Ishikawa (cell line): Measurements from ENCODE around the gene ARHGAP32.

Experiments used
- CEBPB ChIP-seq: IDR thresholded peaks from 2 replicates; pipeline ENCODE4 v1.6.1; 2012
- CREB1 ChIP-seq: IDR thresholded peaks from 2 replicates; pipeline ENCODE4 v1.6.1; 2012; ENCODE audit warnings: low read depth
- EGR1 ChIP-seq: IDR thresholded peaks from 2 replicates; pipeline ENCODE4 v1.6.1; 2012
- EP300 ChIP-seq: IDR thresholded peaks from 2 replicates; pipeline ENCODE4 v1.6.1; 2012; ENCODE audit warnings: borderline replicate concordance
- FOXM1 ChIP-seq: IDR thresholded peaks from 2 replicates; pipeline ENCODE4 v1.6.1; 2012; ENCODE audit warnings: low read depth, borderline replicate concordance
- NFIC ChIP-seq: IDR thresholded peaks from 2 replicates; pipeline ENCODE4 v1.6.1; 2012
- RAD21 ChIP-seq: IDR thresholded peaks from 2 replicates; pipeline ENCODE4 v1.6.1; 2012; ENCODE audit warnings: low read depth
- TAF1 ChIP-seq: IDR thresholded peaks from 2 replicates; pipeline ENCODE4 v1.6.1; 2012; ENCODE audit warnings: low read depth, mild to moderate bottlenecking
- TCF12 ChIP-seq: IDR thresholded peaks from 2 replicates; pipeline ENCODE4 v1.6.1; 2012; ENCODE audit warnings: low read depth
- TEAD4 ChIP-seq: IDR thresholded peaks from 2 replicates; pipeline ENCODE4 v1.6.1; 2012
- YY1 ChIP-seq: IDR thresholded peaks from 2 replicates; pipeline ENCODE4 v1.6.1; 2012; ENCODE audit warnings: low read depth
- ZBTB7A ChIP-seq: IDR thresholded peaks from 2 replicates; pipeline ENCODE4 v1.6.1; 2012; ENCODE audit warnings: low read depth
- TF ChIP-seq, protein P1 (sequence below): IDR thresholded peaks from 2 replicates; pipeline ENCODE4 v1.6.1; 2012
- TF ChIP-seq, protein P2 (sequence below): IDR thresholded peaks from 2 replicates; pipeline ENCODE4 v1.6.1; 2012
- TF ChIP-seq, protein P3 (sequence below): IDR thresholded peaks from 2 replicates; pipeline ENCODE4 v1.6.1; 2012; ENCODE audit warnings: low read depth, mild to moderate bottlenecking

ARHGAP32 gene

DNA sequence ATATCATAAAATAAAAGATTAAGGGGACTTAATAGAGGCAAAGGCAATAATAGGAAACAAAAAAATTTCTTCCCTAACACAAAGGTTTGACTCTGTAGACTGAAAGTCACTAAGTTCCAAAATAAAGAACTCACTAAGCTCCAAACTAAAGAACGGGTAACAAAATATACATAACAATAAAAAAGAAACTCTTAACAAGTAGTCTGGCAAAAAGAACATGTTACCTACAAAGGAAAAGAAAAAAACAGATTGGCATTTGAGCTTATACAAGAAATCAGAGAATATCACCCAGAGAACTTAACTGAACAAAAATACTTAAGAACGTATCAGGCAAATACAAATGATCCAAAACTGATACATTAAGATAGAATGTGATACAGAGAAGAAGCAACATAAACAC, 7.5 kb downstream of the ARHGAP32 start:
- TF ChIP-seq EP300 (no peak), ZBTB7A (no peak), YY1 (no peak), TAF1 (no peak), NFIC (no peak)
- TF ChIP-seq, protein P1, sequence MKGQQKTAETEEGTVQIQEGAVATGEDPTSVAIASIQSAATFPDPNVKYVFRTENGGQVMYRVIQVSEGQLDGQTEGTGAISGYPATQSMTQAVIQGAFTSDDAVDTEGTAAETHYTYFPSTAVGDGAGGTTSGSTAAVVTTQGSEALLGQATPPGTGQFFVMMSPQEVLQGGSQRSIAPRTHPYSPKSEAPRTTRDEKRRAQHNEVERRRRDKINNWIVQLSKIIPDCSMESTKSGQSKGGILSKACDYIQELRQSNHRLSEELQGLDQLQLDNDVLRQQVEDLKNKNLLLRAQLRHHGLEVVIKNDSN: no peak

DNA sequence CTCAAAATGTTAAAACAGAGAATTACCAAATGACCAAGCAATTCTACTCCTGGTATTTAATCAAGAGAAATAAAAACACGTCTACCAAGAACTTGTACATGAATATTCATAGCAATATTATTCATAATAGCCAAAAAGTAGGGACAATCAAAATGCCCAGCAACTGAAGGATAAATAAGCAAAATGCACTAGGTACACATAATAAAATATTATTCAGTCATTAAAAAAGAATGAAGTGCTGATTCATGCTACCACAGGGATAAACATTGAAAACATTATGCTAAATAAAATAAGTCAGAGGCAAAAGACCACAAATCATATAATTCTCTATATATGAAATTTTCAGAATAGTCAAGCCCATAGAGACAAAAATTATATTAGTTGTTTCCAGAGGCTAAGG, 24.8 kb downstream of the ARHGAP32 start:
- TF ChIP-seq, protein P2, sequence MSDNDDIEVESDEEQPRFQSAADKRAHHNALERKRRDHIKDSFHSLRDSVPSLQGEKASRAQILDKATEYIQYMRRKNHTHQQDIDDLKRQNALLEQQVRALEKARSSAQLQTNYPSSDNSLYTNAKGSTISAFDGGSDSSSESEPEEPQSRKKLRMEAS: no peak
- TF ChIP-seq NFIC (no peak), FOXM1 (no peak), EGR1 (no peak), ZBTB7A (no peak), TAF1 (no peak), TEAD4 (no peak)
- TF ChIP-seq, protein P1: no peak

DNA sequence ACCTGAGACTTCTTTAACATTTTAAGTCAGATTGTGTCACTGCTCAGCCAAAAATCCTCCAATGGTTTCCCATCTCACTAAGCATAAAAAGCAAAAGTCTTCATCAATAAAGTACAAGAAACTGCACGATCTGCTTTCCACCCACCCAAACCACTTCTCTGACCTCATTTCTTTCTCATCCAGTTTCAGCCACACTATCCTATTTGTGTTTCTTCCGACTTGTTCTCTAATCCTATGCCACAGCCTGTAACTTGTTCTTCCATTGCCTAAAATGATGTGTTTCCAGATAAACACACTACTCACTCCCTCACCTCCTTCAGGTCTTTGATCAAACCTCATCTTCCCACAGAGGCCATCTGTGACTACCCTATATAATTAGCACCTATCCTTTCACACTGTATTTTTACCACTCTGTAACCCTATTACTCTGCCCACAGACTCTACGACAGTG, 28.4 kb downstream of the ARHGAP32 start:
- TF ChIP-seq TEAD4 (no peak), CEBPB (no peak), NFIC (no peak), ZBTB7A (no peak), CREB1 (no peak), RAD21 (no peak), EGR1 (no peak), FOXM1 (no peak), YY1 (no peak), TCF12 (no peak), TAF1 (no peak), EP300 (no peak)
- TF ChIP-seq, protein P2: no peak
- TF ChIP-seq, protein P3, sequence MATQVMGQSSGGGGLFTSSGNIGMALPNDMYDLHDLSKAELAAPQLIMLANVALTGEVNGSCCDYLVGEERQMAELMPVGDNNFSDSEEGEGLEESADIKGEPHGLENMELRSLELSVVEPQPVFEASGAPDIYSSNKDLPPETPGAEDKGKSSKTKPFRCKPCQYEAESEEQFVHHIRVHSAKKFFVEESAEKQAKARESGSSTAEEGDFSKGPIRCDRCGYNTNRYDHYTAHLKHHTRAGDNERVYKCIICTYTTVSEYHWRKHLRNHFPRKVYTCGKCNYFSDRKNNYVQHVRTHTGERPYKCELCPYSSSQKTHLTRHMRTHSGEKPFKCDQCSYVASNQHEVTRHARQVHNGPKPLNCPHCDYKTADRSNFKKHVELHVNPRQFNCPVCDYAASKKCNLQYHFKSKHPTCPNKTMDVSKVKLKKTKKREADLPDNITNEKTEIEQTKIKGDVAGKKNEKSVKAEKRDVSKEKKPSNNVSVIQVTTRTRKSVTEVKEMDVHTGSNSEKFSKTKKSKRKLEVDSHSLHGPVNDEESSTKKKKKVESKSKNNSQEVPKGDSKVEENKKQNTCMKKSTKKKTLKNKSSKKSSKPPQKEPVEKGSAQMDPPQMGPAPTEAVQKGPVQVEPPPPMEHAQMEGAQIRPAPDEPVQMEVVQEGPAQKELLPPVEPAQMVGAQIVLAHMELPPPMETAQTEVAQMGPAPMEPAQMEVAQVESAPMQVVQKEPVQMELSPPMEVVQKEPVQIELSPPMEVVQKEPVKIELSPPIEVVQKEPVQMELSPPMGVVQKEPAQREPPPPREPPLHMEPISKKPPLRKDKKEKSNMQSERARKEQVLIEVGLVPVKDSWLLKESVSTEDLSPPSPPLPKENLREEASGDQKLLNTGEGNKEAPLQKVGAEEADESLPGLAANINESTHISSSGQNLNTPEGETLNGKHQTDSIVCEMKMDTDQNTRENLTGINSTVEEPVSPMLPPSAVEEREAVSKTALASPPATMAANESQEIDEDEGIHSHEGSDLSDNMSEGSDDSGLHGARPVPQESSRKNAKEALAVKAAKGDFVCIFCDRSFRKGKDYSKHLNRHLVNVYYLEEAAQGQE: no peak
- TF ChIP-seq, protein P1: no peak

GRCh38 chr11:129155745-129156144, 36.4 kb downstream of the ARHGAP32 start:
- TF ChIP-seq NFIC (no peak), EP300 (no peak), CREB1 (no peak), TCF12 (no peak), TEAD4 (no peak), ZBTB7A (no peak), EGR1 (no peak), RAD21 (no peak), YY1 (no peak), TAF1 (no peak), CEBPB (no peak), FOXM1 (no peak)
- TF ChIP-seq, protein P2: no peak
- TF ChIP-seq, protein P3: no peak
- TF ChIP-seq, protein P1: no peak

DNA sequence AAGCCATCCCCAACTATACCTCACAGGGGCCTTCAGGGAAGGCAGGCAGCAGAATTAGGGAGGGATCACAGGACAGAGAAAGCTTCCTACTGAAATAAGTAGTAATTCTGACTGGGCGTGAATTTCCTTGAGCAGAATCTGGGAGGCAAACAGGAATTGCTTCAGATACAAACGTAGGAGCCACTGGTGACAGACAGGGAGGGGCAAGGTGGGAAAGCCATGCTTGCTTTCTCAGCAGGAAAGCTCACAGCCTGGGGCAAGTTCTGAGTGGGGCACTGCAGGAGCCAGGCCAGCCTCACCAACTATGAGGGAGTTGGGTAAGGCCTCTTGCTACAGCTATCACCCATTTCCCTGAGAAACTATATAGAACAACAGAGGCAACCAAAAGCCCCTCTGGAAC, 43.6 kb downstream of the ARHGAP32 start:
- TF ChIP-seq TEAD4: no peak
- TF ChIP-seq YY1: no peak
- no peak for TF ChIP-seq NFIC
- no peak for TF ChIP-seq ZBTB7A
- TF ChIP-seq RAD21: no peak
- TF ChIP-seq EP300: no peak
- no peak for TF ChIP-seq CEBPB
- no peak for TF ChIP-seq CREB1
- TF ChIP-seq TCF12: no peak
